Spleen (tissue), 11 donors: Measurements from ENCODE around the gene NRG3. TPM values are rescaled to one million over a fixed set of nuclear protein-coding genes. Genes with fewer than 3 reads are reported as not detected.

Experiments used
- DNase-seq: peaks from one replicate; pipeline ENCODE4 v3.0.0-alpha.2; 2020
- H3K27ac ChIP-seq, 8 donors: fragments of 200-600 bp; sonication (generic) in 7 of 8; 1 replicate in 4 of 8; 2 replicates in 4 of 8; pipeline versions ENCODE4 v1.5.0 to v1.8.0; 2016 to 2021; ENCODE audit warnings: inconsistent platforms in 4 of 8, mild to moderate bottlenecking in 4 of 8, moderate library complexity in 1 of 8
- H3K27me3 ChIP-seq, 7 donors: fragments of 200-600 bp; sonication (generic) in 6 of 7; replicated peaks in 1 of 7; 1 replicate in 4 of 7; 2 replicates in 3 of 7; pipeline versions ENCODE4 v1.5.0 to v1.8.0; 2016 to 2021; ENCODE audit warnings: inconsistent platforms in 3 of 7, mild to moderate bottlenecking in 1 of 7
- H3K36me3 ChIP-seq, 6 donors: fragments of 200-600 bp; sonication (generic) in 5 of 6; 1 replicate in 4 of 6; 2 replicates in 2 of 6; pipeline versions ENCODE4 v1.5.0 to v1.8.0; 2016 to 2021; ENCODE audit warnings: inconsistent platforms in 2 of 6
- H3K4me1 ChIP-seq, 6 donors: fragments of 200-600 bp; sonication (generic) in 5 of 6; 1 replicate in 3 of 6; 2 replicates in 3 of 6; pipeline versions ENCODE4 v1.5.0 to v1.8.0; 2016 to 2021; ENCODE audit warnings: inconsistent platforms in 3 of 6
- H3K4me3 ChIP-seq, 8 donors: fragments of 200-600 bp; sonication (generic) in 7 of 8; 1 replicate in 4 of 8; 2 replicates in 4 of 8; pipeline versions ENCODE4 v1.5.0 to v1.8.0; 2016 to 2021; ENCODE audit warnings: inconsistent platforms in 4 of 8, mild to moderate bottlenecking in 4 of 8, moderate library complexity in 2 of 8
- H3K9me3 ChIP-seq, 8 donors: fragments of 200-600 bp; sonication (generic) in 7 of 8; 1 replicate in 4 of 8; 2 replicates in 4 of 8; pipeline versions ENCODE4 v1.5.0 to v1.8.0; 2016 to 2021; ENCODE audit warnings: inconsistent platforms in 4 of 8
- CTCF ChIP-seq, 11 experiments: fragments of 200-600 bp in 7 of 11; fragments of 450-650 bp in 4 of 11; sonication (generic) in 4 of 11; IDR thresholded peaks in 8 of 11; conservative IDR thresholded peaks in 3 of 11; 1 replicate in 7 of 11; 2 replicates in 4 of 11; pipeline versions ENCODE4 v1.4.0 to v1.8.0; 2016 to 2021; ENCODE audit warnings: antibody characterized with exemption in 11 of 11, inconsistent platforms in 4 of 11, mild to moderate bottlenecking in 1 of 11
- POLR2A ChIP-seq, 3 donors: fragments of 450-650 bp; IDR thresholded peaks; one replicate each; pipeline ENCODE4 v1.5.1; 2017; ENCODE audit warnings: antibody characterized with exemption in 3 of 3, mild to moderate bottlenecking in 1 of 3
- POLR2AphosphoS5 ChIP-seq, 3 donors: sonication (generic); formaldehyde crosslinking; IDR thresholded peaks; one replicate each; pipeline ENCODE4 v1.5.1; 2017; ENCODE audit warnings: antibody characterized with exemption in 3 of 3
- WGBS, 5 donors: extraction: QIAGEN DNeasy Blood & Tissue Kit in 3 of 5; methylation state at CpG; one replicate each; pipeline versions ENCODE4 v1.1.5 to v1.1.7; 2013 to 2018; 5-methylcytosine and 5-hydroxymethylcytosine counted together
- intact Hi-C: fragments of 100-400 bp; cut with DNase I; formaldehyde crosslinking; loops from one replicate; pipeline ENCODE4 v1.15.0; 2023; ENCODE audit warnings: low total_unique reads
- polyA plus RNA-seq, 3 donors: library from polyadenylated mRNA; stranded (reverse); fragments of 200-250 nt; gene quantifications; one replicate each; pipeline ENCODE4 v1.2.1, GENCODE V29; 2013
- total RNA-seq, 7 donors: library from RNA; depleted of rRNA in 3 of 7; stranded (reverse); fragments of >200 nt in 3 of 7; fragmentation: NEBNext Ultra II Directional in 4 of 7; extraction: Animal tissue kit (Norgen Biotek cat#: 25700) in 4 of 7; gene quantifications; one replicate each; pipeline versions ENCODE4 v1.1.0 to v1.2.1, GENCODE V29; 2016 to 2021
- donor health status: healthy with polysubstance abuse.
- donor health status: DM: no; HTN: no; CAD: no; lungs with moderate emphysema.
- donor health status: DM: no; HTN: no; CAD: no.
- donor health status: Bipolar disorder and iron deficiency.
- donor health status: healthy.
- donor health status: DM: no; HTN: no; CAD: no.
- donor health status: DM: yes; HTN: yes; CAD: no.

Gene NRG3
- total and polyA plus RNA-seq, 10 donors, result 0.10 to 0.22 (median 0.21) TPM; not detected in 7

GRCh38 chr10:82037076-82037475 is 162.1 kb downstream of the NRG3 start:
- no peak for DNase-seq
- Histone ChIP-seq H3K4me1 (no peaks in the 10 kb centered on the region), H3K36me3 (no peaks in the 10 kb centered on the region), H3K4me3 (no peak overlapping the region), H3K9me3 (peaks cover 0 to 10% (median 0%) of the 10 kb centered on the region in 8 donors), H3K27me3 (no peaks in the 10 kb centered on the region), H3K27ac (no peak overlapping the region)
- intact Hi-C loops, result no loop called here
- TF ChIP-seq POLR2AphosphoS5 (IDR thresholded peaks at IDR 0.05), result no peak
- no peak for TF ChIP-seq CTCF (IDR thresholded peaks at IDR 0.05 in 8 of 11, conservative IDR thresholded peaks at IDR 0.05 in 3 of 11)
- TF ChIP-seq POLR2A (IDR thresholded peaks at IDR 0.05), result no peak

DNA sequence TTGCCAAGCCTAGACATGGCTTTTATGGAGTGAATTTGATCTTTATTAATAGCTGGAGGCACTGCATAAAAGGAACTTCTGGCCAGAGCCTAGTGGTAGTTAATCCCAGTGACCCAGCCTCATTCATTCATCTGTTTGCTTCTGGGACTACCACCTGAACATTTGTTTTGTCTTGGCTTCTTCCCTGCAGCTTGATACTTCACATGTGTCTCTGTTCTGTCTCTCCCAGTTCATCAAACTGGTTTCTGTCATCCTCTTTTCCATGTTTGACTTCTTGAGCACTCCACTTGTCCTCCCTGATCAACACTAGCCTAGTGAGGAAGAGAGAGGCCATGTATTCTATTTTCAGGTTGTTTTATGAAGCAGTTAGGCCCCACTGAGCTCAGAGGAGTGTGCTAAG is 163.6 kb downstream of the NRG3 start:
- TF ChIP-seq CTCF (IDR thresholded peaks at IDR 0.05 in 8 of 11, conservative IDR thresholded peaks at IDR 0.05 in 3 of 11), result no peak
- no peak for TF ChIP-seq POLR2A (IDR thresholded peaks at IDR 0.05)
- TF ChIP-seq POLR2AphosphoS5 (IDR thresholded peaks at IDR 0.05), result no peak

DNA sequence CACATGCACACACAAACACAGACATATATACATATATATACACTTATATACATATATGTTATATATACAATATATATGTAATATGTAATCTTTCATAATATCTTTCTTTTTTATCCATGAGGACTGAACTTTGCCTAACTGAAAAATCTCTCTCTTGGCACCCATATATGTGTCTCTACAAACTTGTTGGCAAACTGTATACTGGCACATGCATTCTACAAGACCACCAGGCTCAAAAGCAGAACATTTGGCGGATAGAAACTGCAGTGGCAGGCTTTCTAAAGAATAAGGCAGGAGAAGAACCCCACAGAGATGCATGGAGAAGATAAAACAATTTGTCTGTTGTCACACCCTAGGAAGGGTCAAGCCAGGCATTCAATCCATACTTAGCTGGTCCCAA is 165.3 kb downstream of the NRG3 start:
- WGBS, 5 donors, result 65 to 84% (median 70%) methylated on average over 1 of the region's 1 CpG
- H3K36me3 ChIP-seq, result no peaks in the 10 kb centered on the region
- no peaks in the 10 kb centered on the region for H3K4me1 ChIP-seq
- DNase-seq, result no peak
- intact Hi-C loops, result no loop called here
- no peaks in the 10 kb centered on the region for H3K27me3 ChIP-seq
- H3K27ac ChIP-seq, result no peak overlapping the region
- no peak for TF ChIP-seq CTCF (IDR thresholded peaks at IDR 0.05 in 8 of 11, conservative IDR thresholded peaks at IDR 0.05 in 3 of 11)
- H3K9me3 ChIP-seq, result peaks cover 0 to 10% (median 0%) of the 10 kb centered on the region in 8 donors
- H3K4me3 ChIP-seq, result no peak overlapping the region

More for the DNA sequence above, 163.6 kb downstream of the NRG3 start:
- Histone ChIP-seq H3K36me3 (no peaks in the 10 kb centered on the region), H3K27me3 (no peaks in the 10 kb centered on the region), H3K4me1 (no peaks in the 10 kb centered on the region), H3K4me3 (no peak overlapping the region), H3K9me3 (peaks cover 0 to 10% (median 0%) of the 10 kb centered on the region in 8 donors), H3K27ac (no peak overlapping the region)
- intact Hi-C loops, result no loop called here
- no peak for DNase-seq

GRCh38 chr10:82041018-82041417 is 166.0 kb downstream of the NRG3 start:
- intact Hi-C loops, result no loop called here
- DNase-seq, result no peak

More at GRCh38 chr10:82041018-82041417, 166.0 kb downstream of the NRG3 start:
- Histone ChIP-seq H3K36me3 (no peaks in the 10 kb centered on the region), H3K4me3 (no peak overlapping the region), H3K27me3 (no peaks in the 10 kb centered on the region), H3K27ac (no peak overlapping the region), H3K4me1 (no peaks in the 10 kb centered on the region), H3K9me3 (peaks cover 0 to 10% (median 0%) of the 10 kb centered on the region in 8 donors)
- WGBS, 5 donors, result 87 to 96% (median 94%) methylated on average over 2 of the region's 2 CpGs
- TF ChIP-seq POLR2A (IDR thresholded peaks at IDR 0.05) (no peak), POLR2AphosphoS5 (IDR thresholded peaks at IDR 0.05) (no peak), CTCF (IDR thresholded peaks at IDR 0.05 in 8 of 11, conservative IDR thresholded peaks at IDR 0.05 in 3 of 11) (no peak)
